Measurements from ENCODE around the gene FBH1. TPM values are rescaled to one million over a fixed set of nuclear protein-coding genes. Genes with fewer than 3 reads are reported as not detected.
"Not testable (repeated sequence)": the region's sequence is repeated elsewhere in the genome, so short reads cannot be mapped to it uniquely, and the experiment has no call there.

FBH1 gene
- total RNA-seq, 1 donor from 2014 or later, result 66.9 TPM

- H3K9me3 Mint-ChIP-seq; H3K4me1 Mint-ChIP-seq (ENCODE audit: low read depth); H3K27ac Mint-ChIP-seq; intact Hi-C loops (cut with micrococcal nuclease); H3K27me3 Mint-ChIP-seq (ENCODE audit: insufficient read depth); DNase-seq (ENCODE audit: low spot score); H3K4me3 Mint-ChIP-seq: not testable (repeated sequence)
- peaks cover 38% of the 10 kb centered on the region for H3K36me3 Mint-ChIP-seq (ENCODE audit: low read depth)
Observed at GRCh38 chr10:5960973-5961275, 70.9 kb downstream of the FBH1 start.

- Mint-ChIP-seq H3K4me3 (no peak overlapping the region), H3K4me1 (ENCODE audit: low read depth) (no peaks in the 10 kb centered on the region), H3K9me3 (no peaks in the 10 kb centered on the region), H3K27ac (no peak overlapping the region), H3K27me3 (ENCODE audit: insufficient read depth) (no peaks in the 10 kb centered on the region), H3K36me3 (ENCODE audit: low read depth) (peaks cover 36% of the 10 kb centered on the region)
- intact Hi-C loops (cut with micrococcal nuclease), result no loop called here
- no peak for DNase-seq (ENCODE audit: low spot score)
Observed at GRCh38 chr10:5961405-5962100, 71.5 kb downstream of the FBH1 start.

- H3K9me3 Mint-ChIP-seq; DNase-seq (ENCODE audit: low spot score); H3K4me3 Mint-ChIP-seq; H3K4me1 Mint-ChIP-seq (ENCODE audit: low read depth); intact Hi-C loops (cut with micrococcal nuclease); H3K27me3 Mint-ChIP-seq (ENCODE audit: insufficient read depth); H3K27ac Mint-ChIP-seq: not testable (repeated sequence)
- peaks cover 36% of the 10 kb centered on the region for H3K36me3 Mint-ChIP-seq (ENCODE audit: low read depth)
Observed at GRCh38 chr10:5962358-5962940, 72.4 kb downstream of the FBH1 start.

DNA sequence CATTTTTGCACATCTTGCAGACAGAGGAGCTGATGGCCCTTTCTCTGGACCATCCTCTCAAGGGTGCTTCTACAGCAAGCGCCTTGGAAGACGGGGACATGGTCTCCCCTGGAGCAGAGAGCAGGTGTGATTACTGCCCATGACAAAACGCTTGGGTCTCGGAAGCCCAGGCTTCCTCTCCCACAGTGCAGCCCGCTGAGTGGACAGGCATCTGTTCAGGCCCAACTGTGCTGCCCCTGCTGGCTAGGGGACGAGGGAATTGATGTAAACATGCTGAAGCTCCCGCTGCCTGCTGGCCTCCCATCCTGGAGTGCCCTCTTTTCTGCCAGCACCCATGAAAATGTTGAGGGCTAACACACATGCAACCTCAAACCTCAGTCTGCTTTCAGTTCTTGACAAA is 73.0 kb downstream of the FBH1 start:
- Mint-ChIP-seq H3K4me1 (ENCODE audit: low read depth) (peaks cover 3% of the 10 kb centered on the region), H3K36me3 (ENCODE audit: low read depth) (peaks cover 36% of the 10 kb centered on the region), H3K27ac (no peak overlapping the region), H3K4me3 (no peak overlapping the region), H3K27me3 (ENCODE audit: insufficient read depth) (no peaks in the 10 kb centered on the region), H3K9me3 (no peaks in the 10 kb centered on the region)
- no peak for DNase-seq (ENCODE audit: low spot score)
- intact Hi-C loops (cut with micrococcal nuclease), result no loop called here

- no peak for DNase-seq (ENCODE audit: low spot score)
- no peaks in the 10 kb centered on the region for H3K27me3 Mint-ChIP-seq (ENCODE audit: insufficient read depth)
- H3K4me1 Mint-ChIP-seq (ENCODE audit: low read depth), result peaks cover 4% of the 10 kb centered on the region
- H3K4me3 Mint-ChIP-seq, result no peak overlapping the region
- H3K9me3 Mint-ChIP-seq, result no peaks in the 10 kb centered on the region
- intact Hi-C loops (cut with micrococcal nuclease), result no loop called here
- no peak overlapping the region for H3K27ac Mint-ChIP-seq
- H3K36me3 Mint-ChIP-seq (ENCODE audit: low read depth), result peaks cover 40% of the 10 kb centered on the region
Observed at GRCh38 chr10:5963591-5963990, 73.5 kb downstream of the FBH1 start.

- H3K27me3 Mint-ChIP-seq (ENCODE audit: insufficient read depth), result no peaks in the 10 kb centered on the region
- H3K4me3 Mint-ChIP-seq, result no peak overlapping the region
- intact Hi-C loops (cut with micrococcal nuclease), result no loop called here
- H3K4me1 Mint-ChIP-seq (ENCODE audit: low read depth), result peaks cover 5% of the 10 kb centered on the region
- DNase-seq (ENCODE audit: low spot score), result no peak
- H3K9me3 Mint-ChIP-seq, result no peaks in the 10 kb centered on the region
- H3K27ac Mint-ChIP-seq, result no peak overlapping the region
- H3K36me3 Mint-ChIP-seq (ENCODE audit: low read depth), result peaks cover 35% of the 10 kb centered on the region
Observed at GRCh38 chr10:5964736-5965135, 74.7 kb downstream of the FBH1 start.

GRCh38 chr10:5965266-5965665 is 75.2 kb downstream of the FBH1 start:
- no peak for DNase-seq (ENCODE audit: low spot score)
- H3K27me3 Mint-ChIP-seq (ENCODE audit: insufficient read depth), result no peaks in the 10 kb centered on the region
- no peak overlapping the region for H3K27ac Mint-ChIP-seq
- H3K4me3 Mint-ChIP-seq, result no peak overlapping the region
- H3K4me1 Mint-ChIP-seq (ENCODE audit: low read depth), result peaks cover 10% of the 10 kb centered on the region
- peaks cover 31% of the 10 kb centered on the region for H3K36me3 Mint-ChIP-seq (ENCODE audit: low read depth)
- intact Hi-C loops (cut with micrococcal nuclease), result no loop called here
- H3K9me3 Mint-ChIP-seq, result no peaks in the 10 kb centered on the region

- H3K27me3 Mint-ChIP-seq (ENCODE audit: insufficient read depth), result no peaks in the 10 kb centered on the region
- DNase-seq (ENCODE audit: low spot score), result no peak
Observed at GRCh38 chr10:5968037-5968680, 78.1 kb downstream of the FBH1 start.

DNA sequence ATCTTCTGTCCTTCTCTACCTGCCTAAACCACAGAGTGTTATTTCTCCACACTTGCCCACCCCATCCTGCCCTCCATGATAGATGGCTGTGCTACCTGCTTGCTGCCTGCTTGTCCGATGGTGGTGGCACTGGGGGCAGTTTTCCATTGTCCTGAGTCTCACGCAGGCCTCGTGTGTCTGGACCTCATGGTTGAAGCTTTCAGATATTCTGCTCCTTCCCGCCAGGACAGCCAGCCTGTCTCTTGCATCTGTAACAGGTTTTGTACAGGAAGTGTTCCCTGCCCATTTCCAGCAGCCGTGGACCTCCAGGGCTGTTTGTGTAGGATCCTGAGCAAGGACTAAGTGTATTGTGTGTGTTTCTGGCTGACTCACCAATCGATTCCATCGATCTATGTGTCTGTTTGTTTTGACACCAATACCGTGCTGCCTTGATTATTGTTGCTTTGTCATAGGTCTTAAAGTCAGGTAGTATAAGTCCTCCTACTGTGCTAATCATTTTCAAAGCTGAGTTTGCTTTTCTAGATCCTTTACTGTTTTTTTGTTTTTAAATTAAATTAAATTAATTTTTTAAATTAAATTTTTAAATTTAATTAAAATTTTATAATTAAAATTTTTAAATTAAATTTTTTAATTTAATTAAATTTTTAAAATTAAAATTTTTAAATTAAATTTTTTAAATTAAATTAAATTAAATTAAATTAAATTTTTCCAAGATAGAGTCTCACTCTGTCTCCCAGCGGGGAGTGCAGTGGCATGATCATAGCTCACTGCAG is 78.8 kb downstream of the FBH1 start:
- intact Hi-C loops (cut with micrococcal nuclease), result no loop called here
- H3K27ac Mint-ChIP-seq, result no peak overlapping the region
- H3K36me3 Mint-ChIP-seq (ENCODE audit: low read depth), result peaks cover 16% of the 10 kb centered on the region
- H3K4me3 Mint-ChIP-seq, result no peak overlapping the region
- H3K27me3 Mint-ChIP-seq (ENCODE audit: insufficient read depth), result no peaks in the 10 kb centered on the region
- peaks cover 41% of the 10 kb centered on the region for H3K4me1 Mint-ChIP-seq (ENCODE audit: low read depth)
- no peaks in the 10 kb centered on the region for H3K9me3 Mint-ChIP-seq
- no peak for DNase-seq (ENCODE audit: low spot score)

More at GRCh38 chr10:5968037-5968680, 78.1 kb downstream of the FBH1 start:
- H3K4me3 Mint-ChIP-seq, result no peak overlapping the region
- H3K36me3 Mint-ChIP-seq (ENCODE audit: low read depth), result peaks cover 20% of the 10 kb centered on the region
- no peak overlapping the region for H3K27ac Mint-ChIP-seq
- intact Hi-C loops (cut with micrococcal nuclease), result no loop called here
- peaks cover 36% of the 10 kb centered on the region for H3K4me1 Mint-ChIP-seq (ENCODE audit: low read depth)
- no peaks in the 10 kb centered on the region for H3K9me3 Mint-ChIP-seq

DNA sequence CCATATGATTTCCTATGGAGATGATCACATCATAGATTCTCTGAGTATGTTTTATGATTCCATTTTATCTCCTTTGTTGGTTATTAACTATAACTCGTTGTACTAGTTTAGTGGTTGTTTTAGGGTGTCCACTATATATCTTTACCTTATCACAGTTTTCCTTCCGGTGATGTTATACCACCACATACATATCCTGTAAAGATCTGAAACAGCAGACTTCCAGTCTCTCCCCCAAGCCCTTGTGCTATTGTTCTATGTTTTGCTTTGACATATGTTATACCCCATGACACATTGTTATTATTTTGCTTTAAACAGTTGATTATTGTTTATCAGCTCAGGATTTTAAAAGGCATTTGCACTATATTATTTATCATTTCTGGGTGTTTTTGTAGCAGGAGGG is 80.0 kb downstream of the FBH1 start:
- Mint-ChIP-seq H3K36me3 (ENCODE audit: low read depth) (peaks cover 16% of the 10 kb centered on the region), H3K27me3 (ENCODE audit: insufficient read depth) (no peaks in the 10 kb centered on the region), H3K4me1 (ENCODE audit: low read depth) (peaks cover 49% of the 10 kb centered on the region), H3K27ac (no peak overlapping the region), H3K9me3 (no peaks in the 10 kb centered on the region), H3K4me3 (no peak overlapping the region)
- intact Hi-C loops (cut with micrococcal nuclease), result loop anchor here (10.0 kb wide), 1 partner anchor 525 kb away; no protein-coding TSS in a partner anchor
- DNase-seq (ENCODE audit: low spot score), result no peak

- H3K27me3 Mint-ChIP-seq (ENCODE audit: insufficient read depth), result no peaks in the 10 kb centered on the region
- no peak for DNase-seq (ENCODE audit: low spot score)
- no peak overlapping the region for H3K27ac Mint-ChIP-seq
- no peaks in the 10 kb centered on the region for H3K9me3 Mint-ChIP-seq
- peaks cover 54% of the 10 kb centered on the region for H3K4me1 Mint-ChIP-seq (ENCODE audit: low read depth)
- H3K4me3 Mint-ChIP-seq, result no peak overlapping the region
- H3K36me3 Mint-ChIP-seq (ENCODE audit: low read depth), result peaks cover 11% of the 10 kb centered on the region
- intact Hi-C loops (cut with micrococcal nuclease), result loop anchor here (10.0 kb wide), 1 partner anchor 526 kb away; no protein-coding TSS in a partner anchor
Observed at GRCh38 chr10:5970527-5970926, 80.5 kb downstream of the FBH1 start.

DNA sequence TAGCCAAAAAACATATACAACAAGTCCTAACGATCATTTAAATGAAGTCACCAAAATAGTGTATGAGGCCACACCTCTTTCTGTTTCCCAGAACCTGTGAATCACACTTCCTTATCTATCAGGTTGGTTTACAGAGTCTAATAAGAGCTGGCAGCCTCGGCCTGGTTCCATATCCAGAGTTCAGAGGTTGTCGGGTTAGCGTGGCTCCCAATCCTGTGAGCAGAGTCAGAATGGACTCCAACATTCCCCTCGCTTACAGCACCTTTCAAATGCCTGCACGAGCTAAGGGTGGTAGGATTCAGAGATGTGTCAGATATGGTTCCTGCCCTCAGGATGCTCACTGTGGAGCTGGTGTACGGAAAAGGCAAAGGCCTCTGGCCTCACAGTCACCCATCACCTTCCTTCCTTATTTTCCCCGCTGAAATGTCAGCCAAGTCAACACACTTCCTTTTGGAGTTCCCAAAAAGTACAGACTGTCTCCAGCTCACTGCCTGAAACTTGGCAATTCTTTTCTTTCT is 81.3 kb downstream of the FBH1 start:
- H3K4me1 Mint-ChIP-seq (ENCODE audit: low read depth), result peaks cover 62% of the 10 kb centered on the region
- peak overlapping the region; percentile 56 for H3K27ac Mint-ChIP-seq
- H3K27me3 Mint-ChIP-seq (ENCODE audit: insufficient read depth), result no peaks in the 10 kb centered on the region
- peaks cover 11% of the 10 kb centered on the region for H3K36me3 Mint-ChIP-seq (ENCODE audit: low read depth)
- H3K9me3 Mint-ChIP-seq, result no peaks in the 10 kb centered on the region
- no peak for DNase-seq (ENCODE audit: low spot score)
- peak overlapping the region; percentile 49 for H3K4me3 Mint-ChIP-seq
- intact Hi-C loops (cut with micrococcal nuclease), result loop anchor here (10.0 kb wide), 1 partner anchor 527 kb away; no protein-coding TSS in a partner anchor

All from activated T-helper 1 cell treated with anti-CD3 and anti-CD28 coated beads, Interleukin-12 subunit alpha, Interleukin-12 subunit beta, Interleukin-2, Interleukin-4 antibody, amounts not matched to agents 30 ng/mL and 10 ng/mL and 1 ng/mL, durations not matched to agents 14 hours and 24 hours and 36 hours (primary cell).